GM12878 (cell line): Measurements from ENCODE around the gene TUFM. TPM values are rescaled to one million over a fixed set of nuclear protein-coding genes. Genes with fewer than 3 reads are reported as not detected.

Experiments used
- ATAC-seq: fragments of 200-7000 bp; cut with Tn5 transposase; 3 replicates; pipeline ENCODE4 v1.9.1; 2020; ENCODE audit warnings: mild to moderate bottlenecking, moderate library complexity
- BruUV-seq: library from RNA; stranded (reverse); fragments of 400-500 nt; replicated peaks from 2 replicates; lab custom pipeline; 2021; lab: Mats Ljungman, UMichigan
- CTCF ChIA-PET: fragments of 300-600 bp; sonication (Branson Sonifier 250); formaldehyde crosslinking; extraction: SDS; loops from one replicate; lab custom pipeline; 2021; ENCODE audit warnings: inconsistent platforms; lab: Yijun Ruan, JAX
- POLR2A ChIA-PET: fragments of 350-600 bp; formaldehyde crosslinking; extraction: SDS; loops from one replicate; lab custom pipeline; 2021; ENCODE audit warnings: inconsistent platforms; lab: Charles Lee
- RAD21 ChIA-PET: fragments of 300-600 bp; sonication (Branson Sonifier 250); formaldehyde crosslinking; loops from one replicate; lab custom pipeline; 2023; ENCODE audit warnings: antibody characterized with exemption; ENCODE audit not compliant: unreplicated experiment; lab: Charles Lee
- SMC1A ChIA-PET: fragments of 300-600 bp; sonication (Branson Sonifier 250); formaldehyde crosslinking; loops from one replicate; lab custom pipeline; 2023; ENCODE audit not compliant: unreplicated experiment, uncharacterized antibody; lab: Charles Lee
- DNase-seq: peaks from one replicate; pipeline ENCODE4 v3.0.0-alpha.2; 2011; ENCODE audit warnings: low read depth, low spot score
- FAIRE-seq: peaks from 3 replicates; lab custom pipeline; 2011; peaks lifted over from hg19 to GRCh38; lab: Jason Lieb, UNC
- H2AFZ ChIP-seq: 2 replicates; pipeline ENCODE4 v1.6.0; 2011; ENCODE audit warnings: low read depth, low read length, control low read depth; ENCODE audit not compliant: control insufficient read depth
- H3K27ac ChIP-seq: 2 replicates; pipeline ENCODE4 v1.5.1; 2011; ENCODE audit warnings: control low read depth; ENCODE audit not compliant: control insufficient read depth, insufficient read depth
- H3K27me3 ChIP-seq, 2 experiments: replicated peaks in 1 of 2; 2 replicates each; pipeline versions ENCODE4 v1.6.0 to v1.6.1; 2011; ENCODE audit warnings: low read length in 1 of 2; ENCODE audit not compliant: control insufficient read depth in 2 of 2, insufficient read depth in 2 of 2
- H3K36me3 ChIP-seq, 2 experiments: 2 replicates each; pipeline ENCODE4 v1.5.1; 2011; ENCODE audit warnings: low read length in 1 of 2; ENCODE audit not compliant: control insufficient read depth in 2 of 2, insufficient read depth in 2 of 2
- H3K4me1 ChIP-seq: 2 replicates; pipeline ENCODE4 v1.6.1; 2011; ENCODE audit warnings: mild to moderate bottlenecking, low read length, moderate library complexity, mixed read lengths; ENCODE audit not compliant: control insufficient read depth, insufficient read depth
- H3K4me2 ChIP-seq: 2 replicates; pipeline ENCODE4 v1.6.0; 2011; ENCODE audit warnings: control low read depth; ENCODE audit not compliant: control insufficient read depth, insufficient read depth
- H3K4me3 ChIP-seq: fragments of 200-600 bp; sonication (generic); 2 replicates; pipeline ENCODE4 v1.5.1; 2016
- H3K79me2 ChIP-seq: 2 replicates; pipeline ENCODE4 v1.6.0; 2011; ENCODE audit warnings: low read length; ENCODE audit not compliant: control insufficient read depth, insufficient read depth
- H3K9ac ChIP-seq: 2 replicates; pipeline ENCODE4 v1.8.0; 2011; ENCODE audit warnings: low read length, control low read depth, mixed read lengths; ENCODE audit not compliant: control insufficient read depth, insufficient read depth
- H3K9me3 ChIP-seq: replicated peaks from 3 replicates; pipeline ENCODE4 v1.5.1; 2011; ENCODE audit warnings: mild to moderate bottlenecking, low read length; ENCODE audit not compliant: control insufficient read depth, insufficient read depth
- H4K20me1 ChIP-seq: 2 replicates; pipeline ENCODE4 v1.6.0; 2011; ENCODE audit not compliant: control insufficient read depth, insufficient read depth
- BCL3 ChIP-seq: IDR thresholded peaks from 2 replicates; pipeline ENCODE4 v1.6.1; 2011; ENCODE audit warnings: borderline replicate concordance, low read depth, mild to moderate bottlenecking, moderate library complexity, low read length; ENCODE audit not compliant: insufficient read depth, poor library complexity, severe bottlenecking
- MTA3 ChIP-seq: IDR thresholded peaks from 2 replicates; pipeline ENCODE4 v1.6.1; 2012; ENCODE audit warnings: low read length, inconsistent platforms, borderline replicate concordance
- POLR2A ChIP-seq: IDR thresholded peaks from 2 replicates; pipeline ENCODE4 v1.6.1; 2011; ENCODE audit warnings: low read depth, mild to moderate bottlenecking, low read length
- POLR2AphosphoS2 ChIP-seq: IDR thresholded peaks from 2 replicates; pipeline ENCODE4 v1.6.1; 2011; ENCODE audit warnings: low read depth, mild to moderate bottlenecking, low read length, improper control_type of control experiment, moderate library complexity
- REST ChIP-seq: IDR thresholded peaks from 2 replicates; pipeline ENCODE4 v1.6.1; 2012; ENCODE audit warnings: mild to moderate bottlenecking, low read depth, low read length
- ZBED1 ChIP-seq: IDR thresholded peaks from 2 replicates; pipeline ENCODE4 v1.6.1; 2016; ENCODE audit warnings: borderline replicate concordance
- ZBTB40 ChIP-seq: fragments of 450-650 bp; IDR thresholded peaks from 2 replicates; pipeline ENCODE4 v1.6.1; 2016; ENCODE audit warnings: mild to moderate bottlenecking, moderate library complexity, borderline replicate concordance
- ZNF217 ChIP-seq: fragments of 450-650 bp; IDR thresholded peaks from 2 replicates; pipeline ENCODE4 v1.6.1; 2017; ENCODE audit warnings: antibody characterized with exemption, mild to moderate bottlenecking
- WGBS: methylation state at CpG from one replicate; pipeline ENCODE4 v1.1.6; 2016; ENCODE audit warnings: low lambda C conversion rate; ENCODE audit not compliant: insufficient replicate concordance, insufficient coverage; ENCODE audit errors: missing lambda C conversion rate; 5-methylcytosine and 5-hydroxymethylcytosine counted together
- in situ Hi-C: fragments of 300-500 bp; cut with MboI; formaldehyde crosslinking; loops from 9 replicates; pipeline ENCODE4 v1.14.3; 2018; ENCODE audit warnings: mixed read lengths
- intact Hi-C: fragments of 100-400 bp; cut with micrococcal nuclease; formaldehyde crosslinking; loops from one replicate; pipeline ENCODE4 v1.14.2; 2022; ENCODE audit not compliant: unreplicated experiment
- polyA plus RNA-seq, 11 experiments: library from polyadenylated mRNA; depleted of rRNA in 4 of 11; unstranded in 6 of 11; stranded (reverse) in 5 of 11; fragments of >200 nt; fragmentation: Nextera tagmentation in 4 of 11; fragmentation: Illumina TruSeq in 1 of 11; extraction: Ambion mirVana in 4 of 11; extraction: Trizol in 1 of 11; gene quantifications; 1 replicate in 1 of 11; 2 replicates in 10 of 11; pipeline versions ENCODE4 v1.2.1 to v1.2.3, GENCODE V29; 2011 to 2016; ENCODE audit warnings: inconsistent platforms in 2 of 11, missing spikeins in 2 of 11, low read depth in 1 of 11
- total RNA-seq, 4 experiments: library from RNA; depleted of rRNA in 3 of 4; stranded (reverse); fragments of >200 nt in 3 of 4; fragmentation: Illumina TruSeq in 1 of 4; extraction: Trizol in 1 of 4; gene quantifications; 2 replicates each; pipeline versions ENCODE4 v1.2.1 to v1.2.3, GENCODE V29; 2013 to 2021

Gene TUFM
- total and polyA plus RNA-seq, 10 of the 15 experiments (the other 5 are each of a cell fraction or from before 2014, with no cell fraction given), result 23.4 to 354 (median 182) TPM

- H3K4me3 ChIP-seq, result no peak overlapping the region
- no peak overlapping the region for H3K9ac ChIP-seq
- H3K36me3 ChIP-seq, result peaks cover 35 to 36% of the 10 kb centered on the region in 2 experiments
- no peaks in the 10 kb centered on the region for H3K79me2 ChIP-seq
- H3K27ac ChIP-seq, result no peak overlapping the region
- H3K9me3 ChIP-seq, result no peaks in the 10 kb centered on the region
- RAD21 ChIA-PET, result interaction anchor here (0.7 kb wide), 1 partner anchor 106 kb away, joined by 3 read pairs; no protein-coding TSS in a partner anchor
- DNase-seq, result no peak
- WGBS, result 98% methylated on average over 11 of the region's 14 CpGs
- no TSS peak for BruUV-seq
- TF ChIP-seq REST, result no peak
- TF ChIP-seq BCL3, result no peak
- TF ChIP-seq POLR2AphosphoS2, result no peak
- no peak for TF ChIP-seq ZBED1
- no peak for TF ChIP-seq ZBTB40
- peak; percentile 2; the same call in 1 of the 2 replicates for TF ChIP-seq POLR2A
- no peak for TF ChIP-seq ZNF217
- 0 out of 2 replicates have a peak, but pooled peaks have one; percentile 32 for TF ChIP-seq MTA3
- TF ChIP-seq, all 136 proteins: peak for 2
- in situ Hi-C loops (no loop called here), intact Hi-C loops (no loop called here)
- POLR2A ChIA-PET, result no interaction called here
- FAIRE-seq (no peak), ATAC-seq (no peak)
- SMC1A ChIA-PET, result no interaction called here
- Histone ChIP-seq H4K20me1 (no peaks in the 10 kb centered on the region), H3K4me1 (no peaks in the 10 kb centered on the region), H2AFZ (no peak overlapping the region), H3K4me2 (no peak overlapping the region), H3K27me3 (no peaks in the 10 kb centered on the region)
- CTCF ChIA-PET, result interaction anchor here (0.9 to 2.3 kb wide), 2 partner anchors 8 to 106 kb away, joined by 3 to 8 read pairs; no protein-coding TSS in a partner anchor
These were observed 7.0 kb downstream of the TUFM start for GRCh38 chr16:28839004-28839639.
